Kidney capillary endothelial cell (primary cell): Measurements from ENCODE around the gene KRTAP9-3.
"Not testable (repeated sequence)": the region's sequence is repeated elsewhere in the genome, so short reads cannot be mapped to it uniquely, and the experiment has no call there.

Experiments
- DNase-seq: peaks from one replicate; pipeline ENCODE4 v3.0.0-alpha.2; 2018; ENCODE audit warnings: low spot score

The KRTAP9-3 gene

GRCh38 chr17:41232399-41233105 is at the start of gene KRTAP9-3:
Gene KRTAP9-3, plus strand, starts transcription at chr17:41232449. Its CDS starts 53 bp downstream, at chr17:41232502.
- not testable (repeated sequence) for DNase-seq

- no peak for DNase-seq
Observed at GRCh38 chr17:41184480-41184961, 47.7 kb upstream of the KRTAP9-3 start, which contains the start of gene KRTAP4-1. Gene KRTAP4-1, minus strand, starts transcription at chr17:41184911. Its CDS starts 57 bp downstream, at chr17:41184854.

GRCh38 chr17:41185001-41185400 is 47.2 kb upstream of the KRTAP9-3 start:
- DNase-seq: no peak

- no peak for DNase-seq
Observed at GRCh38 chr17:41186872-41187271, 45.4 kb upstream of the KRTAP9-3 start.

- not testable (repeated sequence) for DNase-seq
Observed at GRCh38 chr17:41189837-41190318, 42.4 kb upstream of the KRTAP9-3 start, which contains the start of gene KRTAP9-1. Gene KRTAP9-1, plus strand, starts transcription at chr17:41189887. Its CDS starts 0 bp downstream, at chr17:41189887.

- DNase-seq: no peak
Observed at GRCh38 chr17:41190328-41190727, 41.9 kb upstream of the KRTAP9-3 start.

GRCh38 chr17:41196068-41196467 is 36.2 kb upstream of the KRTAP9-3 start:
- DNase-seq: no peak

GRCh38 chr17:41199421-41200078 is 32.7 kb upstream of the KRTAP9-3 start:
- DNase-seq: no peak

GRCh38 chr17:41211845-41212466 is 20.3 kb upstream of the KRTAP9-3 start:
- no peak for DNase-seq

- DNase-seq: no peak
Observed at GRCh38 chr17:41212524-41213169, 19.6 kb upstream of the KRTAP9-3 start.

GRCh38 chr17:41215681-41216080 is 16.6 kb upstream of the KRTAP9-3 start:
- no peak for DNase-seq

GRCh38 chr17:41223821-41224220 is 8.4 kb upstream of the KRTAP9-3 start:
- no peak for DNase-seq

- DNase-seq: no peak
Observed at GRCh38 chr17:41226051-41226450, 6.2 kb upstream of the KRTAP9-3 start.

GRCh38 chr17:41226598-41227095 is 5.6 kb upstream of the KRTAP9-3 start, which contains the start of gene KRTAP9-2:
Gene KRTAP9-2, plus strand, starts transcription at chr17:41226648. Its CDS starts 7 bp downstream, at chr17:41226655.
- not testable (repeated sequence) for DNase-seq

- DNase-seq: no peak
Observed at GRCh38 chr17:41230094-41230493, 2.2 kb upstream of the KRTAP9-3 start.

GRCh38 chr17:41231731-41232130 is 518 bp upstream of the KRTAP9-3 start:
- DNase-seq: no peak

GRCh38 chr17:41237116-41237515 is 4.9 kb downstream of the KRTAP9-3 start:
- not testable (repeated sequence) for DNase-seq

GRCh38 chr17:41237949-41238437 is 5.7 kb downstream of the KRTAP9-3 start, which contains the start of gene KRTAP9-8:
Gene KRTAP9-8, plus strand, starts transcription at chr17:41237999. Its CDS starts 53 bp downstream, at chr17:41238052.
- not testable (repeated sequence) for DNase-seq

- not testable (repeated sequence) for DNase-seq
Observed at GRCh38 chr17:41246995-41247787, 14.9 kb downstream of the KRTAP9-3 start.

GRCh38 chr17:41249637-41250240 is 17.5 kb downstream of the KRTAP9-3 start, which contains the start of gene KRTAP9-4:
Gene KRTAP9-4, plus strand, starts transcription at chr17:41249687. Its CDS starts 34 bp downstream, at chr17:41249721.
- not testable (repeated sequence) for DNase-seq
